ENCODE measurements around the gene OR2AT4.
"Not testable (repeated sequence)": the region's sequence is repeated elsewhere in the genome, so short reads cannot be mapped to it uniquely, and the experiment has no call there.

OR2AT4 gene

GRCh38 chr11:75096456-75097172, at the start of gene OR2AT4:
Gene OR2AT4 (minus strand): TSS chr11:75096876.
- no peak for DNase-seq (ENCODE audit: low read depth in 1 of 2, low spot score in 1 of 2)

- no peak for DNase-seq (ENCODE audit: low read depth in 1 of 2, low spot score in 1 of 2)
These were observed 49.4 kb upstream of the OR2AT4 start for GRCh38 chr11:75145972-75146519.

DNA sequence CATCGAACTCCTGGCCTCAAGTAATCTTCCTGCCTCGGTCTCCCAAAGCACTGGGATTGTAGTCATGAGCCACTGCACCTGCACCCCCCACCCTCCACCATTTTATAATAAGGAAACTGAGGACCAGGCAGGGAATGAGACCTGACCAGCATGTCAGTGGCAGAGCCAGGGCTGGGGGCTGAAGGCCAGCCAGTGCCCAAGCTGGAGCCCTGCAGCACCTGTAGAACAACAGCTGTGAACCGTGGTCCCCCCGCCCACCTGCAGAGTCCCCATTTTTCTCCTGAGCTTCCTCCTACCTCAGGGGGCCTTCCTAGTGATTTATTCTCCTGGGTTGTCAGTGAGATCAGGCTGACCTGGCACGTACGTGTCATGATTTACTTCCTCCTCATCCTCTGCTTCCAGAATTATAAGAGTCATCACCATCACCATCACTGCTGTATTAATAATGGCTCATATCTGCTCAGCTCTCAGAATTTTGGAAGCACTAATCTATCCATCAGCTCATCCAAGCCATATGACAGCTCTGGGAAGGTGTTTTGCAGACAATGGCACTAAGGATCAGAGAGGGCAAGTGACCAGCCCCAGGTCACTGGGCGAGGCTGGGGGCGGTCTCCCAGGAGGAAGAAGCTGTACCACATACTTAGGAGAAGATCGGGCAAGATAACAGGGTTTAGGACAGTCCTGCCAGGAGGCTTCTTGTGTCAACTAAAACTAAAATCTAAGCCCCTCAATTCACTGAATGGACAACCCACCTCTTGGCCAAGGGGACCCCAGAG, 48.7 kb upstream of the OR2AT4 start:
- no peak for DNase-seq (ENCODE audit: low read depth in 1 of 2, low spot score in 1 of 2)

- no peak for DNase-seq (ENCODE audit: low read depth in 1 of 2, low spot score in 1 of 2)
These were observed 48.0 kb upstream of the OR2AT4 start for GRCh38 chr11:75144716-75145014.

GRCh38 chr11:75143420-75143731, 46.7 kb upstream of the OR2AT4 start:
- no peak for DNase-seq (ENCODE audit: low read depth in 1 of 2, low spot score in 1 of 2)

- DNase-seq (ENCODE audit: low read depth in 1 of 2, low spot score in 1 of 2): peak; percentile 20 to 76
These were observed 46.2 kb upstream of the OR2AT4 start for GRCh38 chr11:75142714-75143419.

DNA sequence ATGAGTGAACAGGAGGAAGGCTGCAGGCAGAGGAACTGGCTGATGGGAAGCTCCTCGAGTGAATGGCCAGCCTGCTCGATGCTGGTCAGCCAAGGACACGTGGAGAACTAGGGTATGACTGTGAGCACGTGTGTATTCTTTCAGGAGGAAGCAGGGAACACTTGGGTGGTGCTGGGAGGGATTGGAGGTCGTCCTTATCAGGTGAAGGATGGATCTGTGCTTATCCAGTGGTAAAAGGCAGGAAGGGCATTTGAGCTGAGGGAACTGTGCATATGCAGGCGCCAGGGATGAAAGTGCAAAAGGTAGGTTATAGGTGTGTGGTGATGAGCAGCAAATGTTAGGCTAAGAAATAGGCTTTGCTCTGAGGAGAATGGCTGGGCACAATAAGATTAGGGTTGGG, 44.5 kb upstream of the OR2AT4 start:
- no peak for DNase-seq (ENCODE audit: low read depth in 1 of 2, low spot score in 1 of 2)

DNA sequence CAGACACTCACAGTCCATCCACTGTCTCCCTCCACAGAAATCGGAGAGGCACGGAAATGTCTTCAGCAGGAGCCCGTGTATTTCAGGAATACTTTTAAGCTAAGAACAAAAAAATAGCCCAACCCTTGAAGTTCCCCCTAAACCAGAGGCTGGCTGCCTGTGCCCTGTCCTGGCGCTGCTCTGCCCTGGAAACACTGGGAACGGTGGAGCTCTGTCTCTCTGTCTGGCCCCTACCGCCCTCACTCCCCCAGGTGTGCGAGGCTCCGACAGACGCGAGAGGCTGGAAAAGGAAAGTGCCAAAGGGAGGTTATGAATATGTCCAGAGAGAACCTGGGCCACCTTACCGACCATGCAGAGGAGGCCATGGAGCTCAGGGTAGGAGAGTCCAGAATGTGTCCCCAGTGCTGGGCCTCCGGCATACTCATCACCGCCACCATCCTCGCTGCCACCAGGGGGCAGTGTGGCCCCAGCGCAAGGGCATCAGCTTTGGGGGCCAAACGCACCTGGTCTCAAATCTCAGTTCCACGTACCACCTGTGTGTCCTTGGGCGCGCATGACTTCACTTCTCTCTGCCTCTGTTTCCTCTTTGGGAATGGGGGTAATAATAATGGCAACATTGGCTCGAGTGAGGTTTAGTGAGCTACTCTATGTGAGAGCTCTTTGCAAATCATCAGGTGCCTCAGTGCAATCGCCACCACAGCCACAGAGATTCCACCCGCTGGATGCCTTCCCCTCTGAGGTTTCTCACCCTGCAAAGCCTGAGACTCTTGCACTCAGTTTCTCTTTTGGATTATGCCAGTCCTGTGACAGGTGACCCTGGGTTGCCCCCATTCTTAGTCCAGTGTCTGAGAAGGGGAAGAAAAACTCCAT, 43.8 kb upstream of the OR2AT4 start:
- DNase-seq (ENCODE audit: low read depth in 1 of 2, low spot score in 1 of 2): peak; percentile 67 to 70

DNA sequence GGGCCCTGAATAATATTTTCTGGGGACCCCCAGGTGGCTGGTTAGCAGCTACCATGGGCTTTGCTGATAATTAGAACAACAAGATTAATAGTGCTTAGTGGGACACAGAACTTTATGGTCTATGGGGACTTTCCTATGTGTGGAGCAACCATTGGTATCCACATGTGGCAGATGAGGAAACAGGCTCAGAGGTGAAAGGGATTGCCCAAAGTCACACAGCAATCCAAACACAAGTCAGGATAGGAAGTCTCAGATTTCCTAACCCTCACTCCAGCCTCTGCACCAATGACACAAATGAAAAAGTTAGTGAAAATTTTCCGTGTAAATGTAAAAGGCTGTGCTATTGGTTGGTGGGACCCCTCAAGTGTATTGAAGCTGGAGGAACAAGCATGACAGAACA, 39.0 kb upstream of the OR2AT4 start:
- no peak for DNase-seq (ENCODE audit: low read depth in 1 of 2, low spot score in 1 of 2)

GRCh38 chr11:75135021-75135650, 38.5 kb upstream of the OR2AT4 start:
- no peak for DNase-seq (ENCODE audit: low read depth in 1 of 2, low spot score in 1 of 2)

DNA sequence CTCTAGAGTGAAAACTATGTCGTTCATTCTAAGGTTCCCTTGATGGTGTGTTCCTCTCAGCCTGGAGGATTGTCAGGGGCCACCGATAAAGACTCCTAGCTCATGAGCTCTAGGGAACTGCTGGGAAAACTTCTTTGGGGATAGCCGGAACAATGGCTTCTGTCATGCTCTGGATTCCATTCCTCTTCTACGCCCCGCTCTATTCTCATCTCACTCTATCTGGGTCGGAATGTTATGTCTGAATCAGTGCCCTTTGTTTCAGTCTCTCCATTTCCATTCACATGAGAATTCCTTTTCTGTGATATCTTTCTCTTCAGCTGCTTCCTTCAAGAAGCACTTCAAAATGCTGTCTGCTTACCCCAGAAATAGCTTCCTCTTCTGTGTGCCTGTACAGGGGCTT, 37.3 kb upstream of the OR2AT4 start:
- DNase-seq (ENCODE audit: low read depth in 1 of 2, low spot score in 1 of 2): no peak

DNA sequence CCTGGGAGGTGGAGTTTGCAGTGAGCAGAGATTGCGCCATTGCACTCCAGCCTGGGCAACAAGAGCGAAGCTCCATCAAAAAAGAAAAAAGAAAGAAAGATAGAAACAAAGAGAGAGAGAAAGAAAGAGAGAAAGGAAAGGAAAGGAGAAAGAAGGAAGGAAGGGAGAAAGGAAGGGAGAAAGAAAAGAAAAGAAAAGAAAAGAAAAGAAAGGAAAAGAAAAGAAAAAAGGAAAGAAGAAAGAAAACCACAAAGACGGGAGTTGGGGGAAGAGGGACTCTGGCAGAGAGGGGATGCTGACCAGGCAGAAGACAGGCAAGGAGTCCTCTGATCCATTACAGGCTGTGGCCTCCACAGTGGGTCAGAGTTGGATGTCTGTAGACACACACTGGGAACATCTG, 35.4 kb upstream of the OR2AT4 start:
- no peak for DNase-seq (ENCODE audit: low read depth in 1 of 2, low spot score in 1 of 2)

DNA sequence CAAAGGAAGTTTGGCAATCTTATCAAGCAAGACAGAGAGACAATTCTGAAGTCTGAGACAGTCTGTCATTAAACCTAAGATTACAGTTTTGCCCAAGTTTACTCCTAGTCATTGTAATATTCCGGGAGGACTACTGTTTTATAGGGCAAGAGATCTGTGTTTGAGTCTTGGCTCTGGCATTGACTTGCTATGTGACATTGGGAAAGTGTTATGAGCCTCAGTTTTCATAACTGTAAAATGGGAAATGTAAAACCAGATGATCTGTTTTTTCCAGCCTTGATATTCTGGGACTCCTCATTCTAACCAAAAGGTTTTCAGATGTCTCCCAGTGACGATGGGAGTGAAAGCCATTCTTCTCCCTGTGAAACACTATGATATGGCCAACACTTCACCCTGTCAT, 29.9 kb upstream of the OR2AT4 start:
- no peak for DNase-seq (ENCODE audit: low read depth in 1 of 2, low spot score in 1 of 2)

DNA sequence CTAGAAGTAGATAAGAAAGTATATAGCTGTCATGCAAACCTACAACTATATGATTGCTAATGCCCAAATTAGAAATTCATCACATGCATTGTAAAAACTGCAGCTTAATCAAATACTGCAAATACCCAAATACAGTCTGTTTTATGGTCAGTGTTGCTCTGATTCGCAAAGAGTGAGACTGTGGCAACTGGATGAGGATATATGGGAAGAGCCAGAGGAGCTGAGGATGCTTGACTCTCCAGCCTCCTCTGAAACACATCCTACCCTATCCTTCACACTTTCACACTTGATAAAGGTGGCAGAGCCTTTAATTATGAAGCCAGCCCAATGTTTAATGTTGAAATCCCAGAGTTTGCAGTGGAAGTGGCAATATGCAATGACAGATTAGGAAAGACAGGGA, 21.9 kb upstream of the OR2AT4 start:
- DNase-seq (ENCODE audit: low read depth in 1 of 2, low spot score in 1 of 2): no peak

DNA sequence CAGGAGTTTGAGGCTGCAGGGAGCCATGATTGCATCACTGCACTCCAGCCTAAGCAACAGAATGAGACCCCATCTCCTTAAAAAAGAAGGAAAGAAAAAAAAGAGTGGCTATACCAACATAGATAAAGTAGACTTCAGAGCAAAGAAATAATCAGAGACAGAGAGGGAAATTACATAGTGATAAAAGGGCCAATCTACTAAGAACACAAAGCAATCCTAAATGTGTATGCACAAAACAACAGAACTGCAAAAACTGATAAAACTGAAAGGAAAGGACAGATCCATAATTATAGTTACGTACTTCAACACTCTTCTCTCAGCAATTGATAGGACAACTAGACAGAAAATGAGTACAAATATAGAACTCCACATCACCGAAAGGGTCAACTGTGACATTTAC, 17.8 kb upstream of the OR2AT4 start:
- DNase-seq (ENCODE audit: low read depth in 1 of 2, low spot score in 1 of 2): no peak

GRCh38 chr11:75113030-75113429, 16.4 kb upstream of the OR2AT4 start:
- no peak for DNase-seq (ENCODE audit: low read depth in 1 of 2, low spot score in 1 of 2)

DNA sequence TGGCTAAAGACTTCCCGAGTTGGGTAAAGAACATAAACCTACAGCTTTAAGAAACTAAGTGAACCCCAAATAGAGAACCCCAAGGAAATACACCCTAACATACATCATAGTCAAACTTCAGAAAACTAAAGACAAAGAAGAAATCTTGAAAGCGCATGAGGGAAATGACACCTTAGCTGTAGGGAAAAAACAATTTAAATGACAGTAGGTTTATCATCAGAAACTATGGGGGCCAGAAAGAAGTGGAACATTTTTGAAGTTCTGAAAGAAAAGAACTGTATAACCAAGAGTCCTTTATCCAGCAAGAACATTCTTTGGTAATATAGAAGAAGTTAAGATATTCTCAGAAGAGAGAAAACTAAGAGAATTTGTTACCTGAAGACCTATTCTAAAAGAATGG, 15.5 kb upstream of the OR2AT4 start:
- no peak for DNase-seq (ENCODE audit: low read depth in 1 of 2, low spot score in 1 of 2)

- DNase-seq (ENCODE audit: low read depth in 1 of 2, low spot score in 1 of 2): no peak
These were observed 10.5 kb upstream of the OR2AT4 start for GRCh38 chr11:75107187-75107586.

DNA sequence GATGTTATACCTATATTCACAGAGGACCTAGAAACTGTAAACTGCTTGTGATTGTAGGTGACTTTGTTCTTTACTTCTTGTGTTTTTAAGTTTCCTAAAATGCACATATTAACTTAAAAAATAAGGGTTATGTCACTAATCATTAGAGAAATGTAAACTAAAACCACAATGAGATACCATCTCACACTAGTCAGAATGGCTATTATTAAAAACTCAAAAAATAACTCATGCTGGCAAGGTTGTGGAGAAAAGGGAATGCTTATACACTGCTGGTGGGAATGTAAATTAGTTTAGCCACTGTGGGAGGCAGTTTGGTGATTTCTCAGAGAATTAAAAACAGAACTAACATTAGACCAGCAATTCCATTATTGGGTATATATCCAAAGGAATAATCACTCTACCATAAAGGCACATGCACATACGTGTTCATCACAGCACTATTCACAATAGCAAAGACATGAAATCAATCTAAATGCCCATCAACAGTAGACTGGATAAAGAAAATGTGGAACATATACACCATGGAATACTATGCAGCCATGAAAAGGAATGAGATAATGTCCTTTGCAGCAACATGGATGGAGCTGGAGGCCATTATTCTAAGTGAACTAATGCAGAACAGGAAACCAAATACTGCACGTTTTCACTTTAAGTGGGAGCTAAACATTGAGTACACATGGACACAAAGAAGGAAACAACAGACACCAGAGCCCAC, 9.4 kb upstream of the OR2AT4 start:
- DNase-seq (ENCODE audit: low read depth in 1 of 2, low spot score in 1 of 2): not testable (repeated sequence)

DNA sequence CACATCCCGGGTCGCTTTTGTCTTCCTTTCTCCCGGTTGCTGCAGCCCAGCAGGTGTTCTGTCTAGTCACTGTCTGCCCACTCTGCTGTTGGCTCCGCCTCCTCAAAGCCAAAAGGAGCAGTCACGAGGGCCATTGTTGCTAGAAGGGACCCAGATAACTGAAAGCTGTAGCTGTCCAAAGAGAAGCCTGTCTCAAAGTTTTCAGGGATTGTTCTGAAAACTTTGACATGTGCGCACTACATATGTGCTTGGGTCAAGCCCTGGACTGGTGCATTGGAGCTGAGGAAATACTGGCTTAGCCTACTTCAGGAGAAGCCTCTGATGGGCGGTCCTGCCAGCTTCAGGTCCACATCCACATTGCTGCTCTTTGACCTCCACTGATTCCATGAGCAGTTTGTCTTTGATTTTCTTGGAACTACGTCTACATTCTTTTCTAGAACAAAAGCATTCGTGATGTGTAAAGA, 8.8 kb upstream of the OR2AT4 start:
- DNase-seq (ENCODE audit: low read depth in 1 of 2, low spot score in 1 of 2): no peak
